Activated CD4-positive, alpha-beta T cell treated with anti-CD3 and anti-CD28 coated beads, Interleukin-2, Interleukin-6, amounts not matched to agents 100 ng/mL and 50 ng/mL, durations not matched to agents 16 hours and 8 hours (primary cell): ENCODE measurements around the gene PBX1.
"Not testable (repeated sequence)": the region's sequence is repeated elsewhere in the genome, so short reads cannot be mapped to it uniquely, and the experiment has no call there.

Experiments used
- DNase-seq: peaks from one replicate; pipeline ENCODE4 v3.0.0-alpha.2; 2020

The PBX1 gene

GRCh38 chr1:164592634-164593033 lies 33.6 kb downstream of the PBX1 start:
- DNase-seq: no peak

- no peak for DNase-seq
Measured at GRCh38 chr1:164595212-164595611, 36.2 kb downstream of the PBX1 start.

GRCh38 chr1:164596172-164596571 lies 37.2 kb downstream of the PBX1 start:
- DNase-seq: no peak

- DNase-seq: no peak
Measured at GRCh38 chr1:164598719-164599118, 39.7 kb downstream of the PBX1 start.

- no peak for DNase-seq
Measured at GRCh38 chr1:164599272-164599671, 40.3 kb downstream of the PBX1 start.

- no peak for DNase-seq
Measured at GRCh38 chr1:164601399-164602100, 42.6 kb downstream of the PBX1 start.

- DNase-seq: no peak
Measured at GRCh38 chr1:164602101-164602422, 43.1 kb downstream of the PBX1 start.

- DNase-seq: no peak
Measured at GRCh38 chr1:164602480-164603093, 43.6 kb downstream of the PBX1 start.

GRCh38 chr1:164603805-164604204 lies 44.8 kb downstream of the PBX1 start:
- not testable (repeated sequence) for DNase-seq

GRCh38 chr1:164604541-164604940 lies 45.6 kb downstream of the PBX1 start:
- DNase-seq: no peak

GRCh38 chr1:164605254-164606091 lies 46.5 kb downstream of the PBX1 start:
- DNase-seq: no peak

GRCh38 chr1:164607351-164607750 lies 48.4 kb downstream of the PBX1 start:
- no peak for DNase-seq

GRCh38 chr1:164608651-164609057 lies 49.7 kb downstream of the PBX1 start:
- DNase-seq: no peak

GRCh38 chr1:164609089-164609488 lies 50.1 kb downstream of the PBX1 start:
- DNase-seq: no peak

- no peak for DNase-seq
Measured at GRCh38 chr1:164610538-164611222, 51.7 kb downstream of the PBX1 start.

- no peak for DNase-seq
Measured at GRCh38 chr1:164611754-164612642, 53.0 kb downstream of the PBX1 start.

GRCh38 chr1:164613176-164613575 lies 54.2 kb downstream of the PBX1 start:
- no peak for DNase-seq

- DNase-seq: no peak
Measured at GRCh38 chr1:164614316-164614715, 55.3 kb downstream of the PBX1 start.

- DNase-seq: peak; percentile 8
Measured at GRCh38 chr1:164617377-164618201, 58.6 kb downstream of the PBX1 start.

- no peak for DNase-seq
Measured at GRCh38 chr1:164618202-164618564, 59.2 kb downstream of the PBX1 start.

- DNase-seq: no peak
Measured at GRCh38 chr1:164619006-164619784, 60.2 kb downstream of the PBX1 start.
